Gastrocnemius medialis (tissue), 4 donors: ENCODE results near the gene KRTAP5-11. TPM values are rescaled to one million over a fixed set of nuclear protein-coding genes. Genes with fewer than 3 reads are reported as not detected.
"Not testable (repeated sequence)": the region's sequence is repeated elsewhere in the genome, so short reads cannot be mapped to it uniquely, and the experiment has no call there.

Experiments used
- ATAC-seq, 2 donors: fragments of 150-250 bp; one replicate each; pipeline ENCODE4 v1.9.1; 2016
- DNase-seq, 2 donors: peaks; one replicate each; pipeline ENCODE4 v3.0.0-alpha.2; 2019
- H3K27ac ChIP-seq, 4 donors: fragments of 200-600 bp; sonication (generic); 1 replicate in 1 of 4; 2 replicates in 3 of 4; pipeline ENCODE4 v1.5.1; 2016 to 2018; ENCODE audit warnings: mild to moderate bottlenecking in 2 of 4, moderate library complexity in 1 of 4
- H3K27me3 ChIP-seq, 3 donors: fragments of 200-600 bp; sonication (generic) in 2 of 3; 1 replicate in 1 of 3; 2 replicates in 2 of 3; pipeline versions ENCODE4 v1.5.1 to v1.6.0; 2016 to 2019; ENCODE audit warnings: mild to moderate bottlenecking in 1 of 3, moderate library complexity in 1 of 3
- H3K36me3 ChIP-seq, 2 donors: fragments of 200-600 bp; sonication (generic) in 1 of 2; one replicate each; pipeline ENCODE4 v1.5.1; 2017 to 2018
- H3K4me1 ChIP-seq, 2 donors: fragments of 200-600 bp; sonication (generic) in 1 of 2; one replicate each; pipeline ENCODE4 v1.5.1; 2016 to 2017; ENCODE audit warnings: mild to moderate bottlenecking in 2 of 2
- H3K4me3 ChIP-seq, 4 donors: fragments of 200-600 bp; sonication (generic) in 3 of 4; 1 replicate in 1 of 4; 2 replicates in 3 of 4; pipeline ENCODE4 v1.5.1; 2016 to 2019; ENCODE audit warnings: mild to moderate bottlenecking in 2 of 4
- H3K9me3 ChIP-seq, 3 donors: fragments of 200-600 bp; sonication (generic) in 2 of 3; 1 replicate in 1 of 3; 2 replicates in 2 of 3; pipeline ENCODE4 v1.5.1; 2016 to 2019
- CTCF ChIP-seq, 5 experiments: fragments of 450-650 bp in 3 of 5; fragments of 200-600 bp in 2 of 5; sonication (generic) in 2 of 5; IDR thresholded peaks in 4 of 5; conservative IDR thresholded peaks in 1 of 5; 1 replicate in 4 of 5; 2 replicates in 1 of 5; pipeline ENCODE4 v1.5.1; 2016 to 2019; ENCODE audit warnings: antibody characterized with exemption in 5 of 5, mild to moderate bottlenecking in 3 of 5, moderate library complexity in 3 of 5
- POLR2A ChIP-seq, 2 donors: fragments of 450-650 bp; IDR thresholded peaks; one replicate each; pipeline ENCODE4 v1.6.1; 2017; ENCODE audit warnings: antibody characterized with exemption in 2 of 2, mild to moderate bottlenecking in 2 of 2, moderate library complexity in 2 of 2
- in situ Hi-C, 4 donors: fragments of 200-750 bp; cut with MboI; loops; one replicate each; pipeline versions ENCODE4 v1.15.0 to v1.8.0; 2017; ENCODE audit warnings: low sequenced_read_pairs in 4 of 4
- intact Hi-C: fragments of 100-400 bp; cut with DNase I; formaldehyde crosslinking; loops from one replicate; pipeline ENCODE4 v1.15.1; 2023; ENCODE audit warnings: low total_unique reads
- total RNA-seq, 4 donors: library from RNA; depleted of rRNA; stranded (reverse); fragments of >200 nt; gene quantifications; one replicate each; pipeline versions ENCODE4 v1.1.0 to v1.2.3, GENCODE V29; 2016

Gene KRTAP5-11
- total RNA-seq, 4 donors from 2014 or later: not detected

- H3K27me3 ChIP-seq: no peaks in the 10 kb centered on the region
- no peak for DNase-seq
- no peak for ATAC-seq
- in situ Hi-C loops: no loop called here
- H3K36me3 ChIP-seq: no peaks in the 10 kb centered on the region
- no peaks in the 10 kb centered on the region for H3K4me1 ChIP-seq
- no peak overlapping the region for H3K27ac ChIP-seq
- intact Hi-C loops: no loop called here
- TF ChIP-seq POLR2A (IDR thresholded peaks at IDR 0.05) (no peak), CTCF (IDR thresholded peaks at IDR 0.05 in 4 of 5, conservative IDR thresholded peaks at IDR 0.05 in 1 of 5) (no peak)
- H3K4me3 ChIP-seq: no peak overlapping the region
- no peaks in the 10 kb centered on the region for H3K9me3 ChIP-seq
These were observed 6.8 kb downstream of the KRTAP5-11 start for GRCh38 chr11:71575723-71576424.

- no peak overlapping the region for H3K4me3 ChIP-seq
- DNase-seq (no peak), ATAC-seq (no peak)
- in situ Hi-C loops: no loop called here
- H3K27ac ChIP-seq: no peak overlapping the region
- intact Hi-C loops: no loop called here
- TF ChIP-seq POLR2A (IDR thresholded peaks at IDR 0.05): no peak
- TF ChIP-seq CTCF (IDR thresholded peaks at IDR 0.05 in 4 of 5, conservative IDR thresholded peaks at IDR 0.05 in 1 of 5): no peak
- H3K36me3 ChIP-seq: no peaks in the 10 kb centered on the region
- no peaks in the 10 kb centered on the region for H3K9me3 ChIP-seq
- H3K27me3 ChIP-seq: no peaks in the 10 kb centered on the region
- H3K4me1 ChIP-seq: no peaks in the 10 kb centered on the region
These were observed 8.3 kb downstream of the KRTAP5-11 start for GRCh38 chr11:71574418-71574817.

- Histone ChIP-seq H3K4me3 (no peak overlapping the region), H3K36me3 (no peaks in the 10 kb centered on the region), H3K9me3 (no peaks in the 10 kb centered on the region), H3K4me1 (no peaks in the 10 kb centered on the region), H3K27ac (no peak overlapping the region), H3K27me3 (no peaks in the 10 kb centered on the region)
- no peak for DNase-seq
- in situ Hi-C loops: no loop called here
- intact Hi-C loops: no loop called here
- ATAC-seq: no peak
- TF ChIP-seq CTCF (IDR thresholded peaks at IDR 0.05 in 4 of 5, conservative IDR thresholded peaks at IDR 0.05 in 1 of 5) (no peak), POLR2A (IDR thresholded peaks at IDR 0.05) (no peak)
These were observed 9.9 kb downstream of the KRTAP5-11 start for GRCh38 chr11:71572811-71573210.

DNA sequence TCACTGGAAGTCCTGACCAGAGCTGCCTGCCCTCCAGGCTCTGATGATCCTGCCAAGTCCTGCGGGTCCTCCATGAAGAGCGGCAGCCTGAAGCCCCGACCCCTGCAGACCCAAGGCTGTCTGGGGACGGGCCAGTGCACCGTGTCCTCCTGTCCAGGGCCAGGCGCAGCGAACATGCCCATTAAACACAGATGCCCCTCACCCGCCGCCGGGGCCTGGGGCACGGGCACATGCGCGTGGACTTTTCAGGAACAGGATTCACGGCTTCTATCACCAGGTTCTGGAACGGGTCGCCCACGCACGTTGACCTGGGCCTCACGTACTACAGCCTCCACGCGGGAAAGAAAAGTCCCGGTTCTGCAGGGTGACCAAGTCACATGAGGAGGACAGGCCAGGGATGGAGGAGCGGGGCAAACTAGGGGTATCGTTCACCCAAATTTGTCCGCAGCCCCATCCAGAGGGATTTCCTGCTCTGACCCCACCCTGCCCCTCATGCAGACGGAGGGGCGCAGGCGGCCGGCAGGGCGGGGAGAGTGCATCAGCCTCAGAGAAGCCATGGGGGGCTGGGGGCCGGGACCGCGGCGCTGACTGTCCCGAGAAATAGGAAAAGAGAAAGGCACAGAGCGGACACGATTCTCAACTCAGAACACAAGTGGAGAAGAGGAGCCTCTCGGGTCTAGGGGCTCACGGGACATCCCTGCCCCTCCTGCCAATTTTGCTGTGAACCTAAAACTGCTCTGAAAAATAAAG lies 11.4 kb downstream of the KRTAP5-11 start:
- H3K36me3 ChIP-seq, H3K27ac ChIP-seq, in situ Hi-C loops, H3K4me1 ChIP-seq, H3K27me3 ChIP-seq, DNase-seq, H3K9me3 ChIP-seq, ATAC-seq, intact Hi-C loops, H3K4me3 ChIP-seq: not testable (repeated sequence)

DNA sequence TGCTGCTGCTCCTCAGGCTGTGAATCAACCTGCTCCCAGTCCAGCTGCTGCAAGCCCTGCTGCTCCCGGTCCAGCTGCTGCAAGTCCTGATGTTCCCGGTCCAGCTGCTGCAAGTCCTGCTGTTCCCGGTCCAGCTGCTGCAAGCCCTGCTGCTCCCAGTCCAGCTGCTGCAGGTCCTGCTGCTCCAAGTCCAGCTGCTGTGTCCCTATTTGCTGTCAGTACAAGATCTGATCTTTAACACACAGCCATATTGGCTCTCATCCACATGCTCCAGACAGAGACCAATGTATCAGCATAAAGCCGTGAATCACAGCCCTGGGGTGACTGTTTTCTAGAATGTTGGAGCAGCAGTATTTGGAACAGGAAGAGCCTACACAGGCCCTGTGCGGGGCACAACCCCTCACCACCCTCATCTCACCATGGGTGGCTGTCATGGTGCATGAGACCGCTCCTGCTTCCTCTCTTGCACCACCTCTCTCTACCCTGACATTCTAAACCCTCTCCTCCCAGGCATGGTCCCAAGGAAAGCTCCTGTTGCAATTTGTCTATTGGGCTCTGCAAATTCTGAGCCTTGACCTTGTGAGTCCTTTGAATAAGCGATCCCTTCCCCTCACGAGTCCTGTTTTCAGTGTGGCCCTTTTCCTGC lies 13.8 kb downstream of the KRTAP5-11 start:
- ATAC-seq (peak; percentile 45 to 72), DNase-seq (no peak)
- intact Hi-C loops: no loop called here
- Histone ChIP-seq H3K4me3 (no peak overlapping the region), H3K27ac (no peak overlapping the region), H3K27me3 (peaks cover 0 to 3% (median 0%) of the 10 kb centered on the region in 3 donors), H3K4me1 (no peaks in the 10 kb centered on the region), H3K9me3 (no peaks in the 10 kb centered on the region), H3K36me3 (no peaks in the 10 kb centered on the region)
- no peak for TF ChIP-seq POLR2A (IDR thresholded peaks at IDR 0.05)
- in situ Hi-C loops: no loop called here

DNA sequence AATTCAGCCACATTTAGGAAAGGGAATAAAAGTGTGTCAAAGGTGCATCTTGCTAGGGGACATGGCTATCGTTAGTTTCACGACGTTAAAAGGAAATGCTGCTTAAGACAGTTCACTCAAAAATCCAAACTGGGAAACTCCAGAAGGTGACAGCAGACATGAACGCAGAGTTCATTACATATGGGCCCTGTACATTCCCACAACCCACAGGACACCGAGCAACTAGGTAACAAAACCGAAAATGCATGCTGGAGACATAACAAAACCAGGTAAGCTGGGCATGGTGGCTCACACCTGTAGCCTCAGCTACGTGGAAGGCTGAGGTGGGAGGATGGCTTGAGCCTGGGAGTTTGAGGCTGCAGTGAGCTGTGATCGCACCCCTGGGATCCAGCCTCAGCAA lies 15.0 kb downstream of the KRTAP5-11 start:
- H3K4me3 ChIP-seq, H3K36me3 ChIP-seq, DNase-seq, H3K9me3 ChIP-seq, H3K27me3 ChIP-seq, intact Hi-C loops, H3K4me1 ChIP-seq, in situ Hi-C loops, ATAC-seq, H3K27ac ChIP-seq: not testable (repeated sequence)

DNA sequence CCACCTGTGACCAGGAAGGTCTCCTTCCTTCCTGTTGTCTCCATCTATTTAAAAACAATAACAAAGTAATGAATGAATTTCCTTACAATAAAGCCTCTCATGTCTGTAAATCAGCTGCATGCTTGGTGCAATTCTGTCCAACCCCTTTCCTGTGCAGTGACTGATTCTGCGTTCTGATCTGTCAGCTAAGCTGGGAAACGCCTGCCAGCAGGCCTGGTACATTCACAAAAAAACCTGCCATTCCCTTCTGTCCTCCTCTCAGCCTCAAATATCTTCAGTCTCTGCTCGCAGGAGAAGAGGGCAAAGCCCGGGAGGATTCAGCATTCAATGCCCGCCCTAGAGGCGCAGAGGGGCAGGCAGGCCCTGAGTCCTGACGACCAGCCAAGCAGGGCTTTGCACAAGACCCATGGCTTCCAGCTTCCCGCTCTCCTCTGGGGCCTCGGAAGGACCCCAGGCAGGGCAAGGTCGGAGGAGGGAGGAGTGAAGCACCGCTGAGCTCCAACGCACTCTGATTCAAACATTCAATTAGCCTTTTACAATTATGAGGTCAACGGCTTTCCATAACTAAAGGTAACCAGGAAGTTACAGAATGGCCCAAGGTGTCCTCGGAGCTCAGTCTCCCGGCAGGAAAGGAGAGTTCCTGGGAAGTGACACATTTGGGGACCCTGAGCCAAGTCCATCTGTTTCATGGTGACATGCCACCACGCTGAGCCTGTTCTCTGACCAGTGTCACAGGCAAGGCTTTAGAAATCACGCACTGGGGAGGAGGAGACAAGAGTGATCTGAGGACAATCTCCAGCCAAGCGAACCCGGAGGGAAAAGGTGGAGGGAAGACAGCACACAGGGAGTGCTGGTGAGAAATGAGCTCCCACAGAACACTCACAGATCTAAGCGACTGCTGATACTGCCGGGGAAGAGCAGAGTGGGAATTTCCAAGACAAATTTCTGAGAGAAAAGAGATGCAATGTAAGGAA lies 15.8 kb downstream of the KRTAP5-11 start:
- H3K4me1 ChIP-seq, H3K27me3 ChIP-seq, ATAC-seq: not testable (repeated sequence)

More for the DNA sequence above, 15.8 kb downstream of the KRTAP5-11 start:
- in situ Hi-C loops, H3K4me3 ChIP-seq, intact Hi-C loops, DNase-seq, H3K36me3 ChIP-seq, H3K27ac ChIP-seq, H3K9me3 ChIP-seq: not testable (repeated sequence)
